ENCODE data around the gene CCDC171.
"Not testable (repeated sequence)": the region's sequence is repeated elsewhere in the genome, so short reads cannot be mapped to it uniquely, and the experiment has no call there.

DNA sequence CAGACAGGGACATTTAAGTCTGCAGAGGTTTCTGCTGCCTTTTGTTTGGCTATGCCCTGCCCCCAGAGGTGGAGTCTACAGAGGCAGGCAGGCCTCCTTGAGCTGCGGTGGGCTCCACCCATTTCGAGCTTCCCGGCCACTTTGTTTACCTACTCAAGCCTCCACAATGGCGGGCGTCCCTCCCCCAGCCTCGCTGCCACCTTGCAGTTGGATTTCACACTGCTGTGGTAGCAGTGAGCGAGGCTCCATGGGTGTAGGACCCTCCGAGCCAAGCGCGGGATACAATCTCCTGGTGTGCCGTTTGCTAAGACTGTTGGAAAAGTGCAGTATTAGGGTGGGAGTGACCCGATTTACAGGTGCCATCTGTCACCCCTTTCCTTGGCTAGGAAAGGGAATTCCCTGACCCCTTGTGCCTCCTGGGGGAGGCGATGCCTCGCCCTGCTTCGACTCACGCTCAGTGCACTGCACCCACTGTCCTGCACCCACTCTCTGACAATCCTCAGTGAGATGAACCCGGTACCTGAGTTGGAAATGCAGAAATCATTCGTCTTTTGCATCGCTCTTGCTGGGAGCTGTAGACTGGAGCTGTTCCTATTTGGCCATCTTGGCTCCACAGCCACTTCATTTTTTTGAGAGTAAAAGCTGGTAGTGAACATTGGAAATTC lies 48.0 kb downstream of the CCDC171 start:
- TF ChIP-seq, protein P1, sequence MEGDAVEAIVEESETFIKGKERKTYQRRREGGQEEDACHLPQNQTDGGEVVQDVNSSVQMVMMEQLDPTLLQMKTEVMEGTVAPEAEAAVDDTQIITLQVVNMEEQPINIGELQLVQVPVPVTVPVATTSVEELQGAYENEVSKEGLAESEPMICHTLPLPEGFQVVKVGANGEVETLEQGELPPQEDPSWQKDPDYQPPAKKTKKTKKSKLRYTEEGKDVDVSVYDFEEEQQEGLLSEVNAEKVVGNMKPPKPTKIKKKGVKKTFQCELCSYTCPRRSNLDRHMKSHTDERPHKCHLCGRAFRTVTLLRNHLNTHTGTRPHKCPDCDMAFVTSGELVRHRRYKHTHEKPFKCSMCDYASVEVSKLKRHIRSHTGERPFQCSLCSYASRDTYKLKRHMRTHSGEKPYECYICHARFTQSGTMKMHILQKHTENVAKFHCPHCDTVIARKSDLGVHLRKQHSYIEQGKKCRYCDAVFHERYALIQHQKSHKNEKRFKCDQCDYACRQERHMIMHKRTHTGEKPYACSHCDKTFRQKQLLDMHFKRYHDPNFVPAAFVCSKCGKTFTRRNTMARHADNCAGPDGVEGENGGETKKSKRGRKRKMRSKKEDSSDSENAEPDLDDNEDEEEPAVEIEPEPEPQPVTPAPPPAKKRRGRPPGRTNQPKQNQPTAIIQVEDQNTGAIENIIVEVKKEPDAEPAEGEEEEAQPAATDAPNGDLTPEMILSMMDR (IDR thresholded peaks at IDR 0.05), result not testable (repeated sequence)
- TF ChIP-seq ZFX (IDR thresholded peaks at IDR 0.05; ENCODE audit: borderline replicate concordance), result not testable (repeated sequence)

Measured in 22Rv1 (cell line).